ENCODE measurements around the gene NGRN.
A peak's percentile ranks its signal among the peaks of the same experiment; 100 is the strongest.

The NGRN gene

GRCh38 chr15:90265271-90266060 is at the start of gene NGRN:
Gene NGRN, plus strand, starts transcription at chr15:90265672. Its CDS starts 41 bp downstream, at chr15:90265713.
- Mint-ChIP-seq H3K4me3 (peak within 1 kb of the TSS; percentile 93), H3K27ac (peak within 1 kb of the TSS; percentile 93), H3K4me1 (peaks cover 57% of the 10 kb centered on the region), H3K36me3 (peaks cover 31% of the 10 kb centered on the region), H3K9me3 (no peaks in the 10 kb centered on the region), H3K27me3 (no peaks in the 10 kb centered on the region)
- peak; percentile 97 for ATAC-seq

- Mint-ChIP-seq H3K36me3 (peaks cover 21% of the 10 kb centered on the region), H3K27ac (peak overlapping the region; percentile 78), H3K4me3 (no peak overlapping the region), H3K4me1 (peaks cover 77% of the 10 kb centered on the region), H3K9me3 (no peaks in the 10 kb centered on the region), H3K27me3 (no peaks in the 10 kb centered on the region)
- no peak for ATAC-seq
These were observed 47.6 kb upstream of the NGRN start for GRCh38 chr15:90217671-90218394.

DNA sequence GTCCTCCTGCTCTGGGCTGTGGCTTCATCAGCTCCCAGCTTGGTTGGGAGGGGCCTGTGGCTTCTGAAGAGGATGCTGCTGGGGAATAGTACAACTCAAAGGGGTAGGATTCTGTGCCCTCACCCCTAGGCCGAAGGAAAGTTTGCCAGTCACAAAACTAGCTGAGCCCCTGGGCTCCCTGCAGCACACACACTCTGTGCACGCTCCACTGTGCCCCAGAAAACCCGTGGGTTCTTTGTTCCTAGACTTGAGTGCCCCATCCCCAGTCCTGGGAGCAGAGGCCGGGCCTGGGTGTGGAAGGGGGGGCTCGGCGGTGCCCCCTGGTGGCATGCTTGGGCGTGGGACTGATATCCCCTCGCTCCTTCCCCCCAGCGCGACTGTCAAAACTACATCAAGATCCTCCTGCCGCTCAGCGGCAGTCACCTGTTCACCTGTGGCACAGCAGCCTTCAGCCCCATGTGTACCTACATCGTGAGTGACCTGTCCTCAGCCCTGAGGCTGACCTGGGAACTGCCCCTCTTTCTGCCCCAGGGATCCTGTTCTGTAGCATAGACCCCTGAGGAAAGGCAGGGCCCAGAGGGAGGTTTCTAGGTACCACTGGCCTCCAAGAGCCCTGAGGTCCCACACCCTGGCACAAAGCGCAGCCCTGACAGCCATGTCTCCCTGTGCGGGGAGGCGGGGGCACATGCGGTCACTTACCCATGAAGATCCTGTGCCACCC is 45.9 kb upstream of the NGRN start:
- H3K4me1 Mint-ChIP-seq: peaks cover 59% of the 10 kb centered on the region
- H3K27me3 Mint-ChIP-seq: no peaks in the 10 kb centered on the region
- no peaks in the 10 kb centered on the region for H3K9me3 Mint-ChIP-seq
- H3K36me3 Mint-ChIP-seq: peaks cover 36% of the 10 kb centered on the region
- peak overlapping the region; percentile 78 for H3K27ac Mint-ChIP-seq
- H3K4me3 Mint-ChIP-seq: no peak overlapping the region
- peak; percentile 67 for ATAC-seq

- Mint-ChIP-seq H3K9me3 (no peaks in the 10 kb centered on the region), H3K4me1 (peaks cover 45% of the 10 kb centered on the region), H3K27me3 (no peaks in the 10 kb centered on the region), H3K27ac (peak overlapping the region; percentile 78), H3K36me3 (peaks cover 47% of the 10 kb centered on the region), H3K4me3 (no peak overlapping the region)
- ATAC-seq: peak; percentile 49
These were observed 44.1 kb upstream of the NGRN start for GRCh38 chr15:90221246-90221900.

DNA sequence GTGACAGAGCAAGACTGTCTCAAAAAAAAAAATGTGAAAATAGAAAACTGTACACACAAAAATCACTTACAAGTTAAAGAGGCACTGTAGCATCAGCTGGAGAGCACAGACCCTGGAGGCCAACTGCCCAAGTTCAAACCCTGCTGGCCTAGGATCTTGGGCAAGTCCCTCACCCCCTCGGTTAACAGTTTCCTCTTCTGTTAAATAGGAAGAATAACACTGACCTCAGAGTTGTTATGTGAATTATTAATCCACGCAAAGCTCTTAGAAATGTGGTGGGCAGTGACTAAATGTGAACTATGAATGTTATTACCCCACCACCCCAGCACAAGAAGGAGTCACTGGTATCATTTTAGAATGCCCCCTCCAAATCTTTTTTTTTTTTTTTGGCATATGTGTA is 42.9 kb upstream of the NGRN start:
- H3K4me3 Mint-ChIP-seq: no peak overlapping the region
- no peaks in the 10 kb centered on the region for H3K27me3 Mint-ChIP-seq
- no peaks in the 10 kb centered on the region for H3K9me3 Mint-ChIP-seq
- H3K4me1 Mint-ChIP-seq: peaks cover 33% of the 10 kb centered on the region
- no peak for ATAC-seq
- H3K36me3 Mint-ChIP-seq: peaks cover 45% of the 10 kb centered on the region
- no peak overlapping the region for H3K27ac Mint-ChIP-seq

DNA sequence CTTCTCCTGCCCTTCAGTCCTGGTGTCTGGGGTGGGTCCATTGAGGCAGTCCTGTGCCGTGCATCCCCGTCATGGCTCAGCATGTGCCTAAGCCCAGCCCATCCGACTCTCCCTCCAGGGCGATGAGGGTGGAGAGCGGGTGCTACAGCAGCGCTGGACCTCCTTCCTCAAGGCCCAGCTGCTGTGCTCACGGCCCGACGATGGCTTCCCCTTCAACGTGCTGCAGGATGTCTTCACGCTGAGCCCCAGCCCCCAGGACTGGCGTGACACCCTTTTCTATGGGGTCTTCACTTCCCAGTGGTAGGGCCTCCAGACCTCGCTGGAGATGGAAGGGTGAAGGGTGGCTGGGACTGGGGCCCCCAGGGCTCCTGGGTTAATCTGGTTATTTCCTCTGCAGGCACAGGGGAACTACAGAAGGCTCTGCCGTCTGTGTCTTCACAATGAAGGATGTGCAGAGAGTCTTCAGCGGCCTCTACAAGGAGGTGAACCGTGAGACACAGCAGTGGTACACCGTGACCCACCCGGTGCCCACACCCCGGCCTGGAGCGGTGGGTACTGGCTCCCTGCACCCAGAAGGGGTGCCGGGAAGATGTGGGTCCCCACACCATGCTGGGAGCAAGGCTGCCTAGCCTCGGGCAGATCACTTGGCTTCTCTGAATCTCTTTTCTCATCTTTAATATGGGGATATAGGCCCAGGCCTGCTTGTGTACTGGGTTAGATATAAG is 41.9 kb upstream of the NGRN start:
- peak overlapping the region; percentile 65 for H3K27ac Mint-ChIP-seq
- peaks cover 45% of the 10 kb centered on the region for H3K36me3 Mint-ChIP-seq
- H3K27me3 Mint-ChIP-seq: no peaks in the 10 kb centered on the region
- H3K4me1 Mint-ChIP-seq: peaks cover 24% of the 10 kb centered on the region
- no peaks in the 10 kb centered on the region for H3K9me3 Mint-ChIP-seq
- ATAC-seq: no peak
- H3K4me3 Mint-ChIP-seq: no peak overlapping the region

DNA sequence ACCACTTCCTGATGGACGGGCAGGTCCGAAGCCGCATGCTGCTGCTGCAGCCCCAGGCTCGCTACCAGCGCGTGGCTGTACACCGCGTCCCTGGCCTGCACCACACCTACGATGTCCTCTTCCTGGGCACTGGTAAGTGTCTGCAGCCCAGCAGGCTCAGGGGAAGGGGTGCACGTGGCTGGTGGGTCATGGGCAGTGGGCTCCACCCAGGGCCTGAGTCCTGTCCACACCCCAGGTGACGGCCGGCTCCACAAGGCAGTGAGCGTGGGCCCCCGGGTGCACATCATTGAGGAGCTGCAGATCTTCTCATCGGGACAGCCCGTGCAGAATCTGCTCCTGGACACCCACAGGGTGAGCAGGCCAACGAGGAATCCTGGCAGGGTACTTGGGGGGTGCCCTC is 40.4 kb upstream of the NGRN start:
- Mint-ChIP-seq H3K36me3 (peaks cover 52% of the 10 kb centered on the region), H3K9me3 (no peaks in the 10 kb centered on the region), H3K27me3 (no peaks in the 10 kb centered on the region), H3K4me3 (no peak overlapping the region), H3K4me1 (peaks cover 24% of the 10 kb centered on the region), H3K27ac (no peak overlapping the region)
- ATAC-seq: no peak

GRCh38 chr15:90225504-90226234 is 39.8 kb upstream of the NGRN start:
- no peak for ATAC-seq
- H3K9me3 Mint-ChIP-seq: no peaks in the 10 kb centered on the region
- H3K27ac Mint-ChIP-seq: no peak overlapping the region
- no peak overlapping the region for H3K4me3 Mint-ChIP-seq
- peaks cover 25% of the 10 kb centered on the region for H3K4me1 Mint-ChIP-seq
- H3K36me3 Mint-ChIP-seq: peaks cover 56% of the 10 kb centered on the region
- no peaks in the 10 kb centered on the region for H3K27me3 Mint-ChIP-seq

DNA sequence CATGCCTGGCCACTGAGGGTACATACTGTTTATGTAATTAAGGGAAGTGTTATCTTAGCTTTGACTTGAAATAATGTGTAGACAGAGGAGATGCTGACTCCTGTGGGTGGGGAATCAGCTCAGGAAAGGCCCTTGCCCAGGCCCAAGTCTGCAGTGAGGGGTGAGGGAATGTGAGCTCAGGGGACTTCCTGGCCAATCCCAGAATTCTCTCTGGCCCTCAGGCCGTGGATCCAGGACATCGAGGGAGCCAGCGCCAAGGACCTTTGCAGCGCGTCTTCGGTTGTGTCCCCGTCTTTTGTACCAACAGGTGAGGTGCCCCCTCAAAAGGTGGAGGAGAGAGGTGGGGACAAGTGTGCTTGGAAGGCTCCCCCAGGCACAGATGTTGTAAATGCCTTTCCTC is 38.1 kb upstream of the NGRN start:
- Mint-ChIP-seq H3K4me1 (peaks cover 37% of the 10 kb centered on the region), H3K27me3 (no peaks in the 10 kb centered on the region), H3K4me3 (no peak overlapping the region), H3K9me3 (no peaks in the 10 kb centered on the region), H3K36me3 (peaks cover 62% of the 10 kb centered on the region), H3K27ac (no peak overlapping the region)
- ATAC-seq: no peak

GRCh38 chr15:90227816-90228772 is 37.4 kb upstream of the NGRN start:
- no peaks in the 10 kb centered on the region for H3K9me3 Mint-ChIP-seq
- H3K27ac Mint-ChIP-seq: peak overlapping the region; percentile 49
- peaks cover 44% of the 10 kb centered on the region for H3K4me1 Mint-ChIP-seq
- H3K27me3 Mint-ChIP-seq: no peaks in the 10 kb centered on the region
- H3K4me3 Mint-ChIP-seq: no peak overlapping the region
- ATAC-seq: no peak
- peaks cover 60% of the 10 kb centered on the region for H3K36me3 Mint-ChIP-seq

DNA sequence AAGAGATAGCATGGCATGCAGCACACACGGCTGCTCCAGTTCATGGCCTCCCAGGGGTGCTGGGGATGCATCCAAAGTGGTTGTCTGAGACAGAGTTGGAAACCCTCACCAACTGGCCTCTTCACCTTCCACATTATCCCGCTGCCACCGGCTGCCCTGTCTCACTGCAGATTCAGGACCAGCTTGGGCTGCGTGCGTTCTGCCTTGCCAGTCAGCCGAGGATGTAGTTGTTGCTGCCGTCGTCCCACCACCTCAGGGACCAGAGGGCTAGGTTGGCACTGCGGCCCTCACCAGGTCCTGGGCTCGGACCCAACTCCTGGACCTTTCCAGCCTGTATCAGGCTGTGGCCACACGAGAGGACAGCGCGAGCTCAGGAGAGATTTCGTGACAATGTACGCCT is 36.5 kb upstream of the NGRN start:
- no peaks in the 10 kb centered on the region for H3K9me3 Mint-ChIP-seq
- H3K27ac Mint-ChIP-seq: peak overlapping the region; percentile 49
- peaks cover 53% of the 10 kb centered on the region for H3K36me3 Mint-ChIP-seq

DNA sequence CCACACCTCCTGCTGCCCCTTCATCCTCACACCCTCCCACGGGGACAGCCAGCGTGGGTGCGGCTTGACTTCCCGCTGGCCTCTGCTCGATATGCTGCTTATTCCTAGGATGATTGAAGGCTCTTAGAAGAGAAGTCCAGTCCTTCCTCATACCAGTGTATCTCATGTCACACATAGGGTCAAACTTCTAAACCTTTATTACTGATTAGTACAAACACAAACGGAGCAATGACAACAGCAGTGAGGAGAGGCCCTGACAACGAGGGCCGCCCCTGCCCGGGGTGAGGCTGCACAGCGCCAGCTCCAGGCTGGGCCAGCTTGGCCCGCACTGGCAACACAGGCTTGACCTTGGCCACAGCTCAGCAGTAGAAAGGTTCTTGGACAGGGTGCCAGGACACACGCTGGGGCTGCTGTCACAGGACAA is 35.4 kb upstream of the NGRN start:
- H3K27ac Mint-ChIP-seq: peak overlapping the region; percentile 87
- H3K27me3 Mint-ChIP-seq: no peaks in the 10 kb centered on the region
- H3K9me3 Mint-ChIP-seq: no peaks in the 10 kb centered on the region
- ATAC-seq: no peak
- no peak overlapping the region for H3K4me3 Mint-ChIP-seq
- peaks cover 53% of the 10 kb centered on the region for H3K4me1 Mint-ChIP-seq
- H3K36me3 Mint-ChIP-seq: peaks cover 42% of the 10 kb centered on the region

More for the DNA sequence above, 36.5 kb upstream of the NGRN start:
- Mint-ChIP-seq H3K4me3 (no peak overlapping the region), H3K4me1 (peaks cover 46% of the 10 kb centered on the region), H3K27me3 (no peaks in the 10 kb centered on the region)
- ATAC-seq: no peak

DNA sequence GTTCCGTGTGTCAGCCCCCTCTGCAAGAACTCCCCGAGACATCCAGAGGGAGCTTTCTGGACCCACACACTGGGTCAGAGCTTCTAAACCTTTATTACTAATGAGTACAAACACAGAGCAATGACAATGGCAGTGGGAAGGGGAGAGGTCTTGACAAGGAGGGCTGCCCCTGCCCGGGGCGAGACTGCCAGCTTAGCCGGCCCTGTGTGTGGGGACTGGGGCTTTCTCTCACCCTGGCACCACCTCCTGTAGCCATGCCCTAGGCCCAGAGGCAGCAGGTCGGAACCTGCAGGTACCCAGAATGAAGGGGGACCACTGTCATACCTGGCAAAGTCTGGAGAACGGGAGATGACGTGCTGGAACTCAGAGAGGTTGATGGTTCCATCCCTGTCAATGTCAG is 34.9 kb upstream of the NGRN start:
- H3K9me3 Mint-ChIP-seq: no peaks in the 10 kb centered on the region
- ATAC-seq: no peak
- H3K4me3 Mint-ChIP-seq: peak overlapping the region; percentile 94
- H3K36me3 Mint-ChIP-seq: peaks cover 36% of the 10 kb centered on the region
- H3K27ac Mint-ChIP-seq: peak overlapping the region; percentile 87
- no peaks in the 10 kb centered on the region for H3K27me3 Mint-ChIP-seq
- peaks cover 56% of the 10 kb centered on the region for H3K4me1 Mint-ChIP-seq

All from stimulated activated memory B cell treated with anti-CD40 and anti-IgM and Interleukin-4, amounts not matched to agents 10 μg/mL and 1 μg/mL and 100 μg/mL, for 72 hours (primary cell).